Activated CD8-positive, alpha-beta memory T cell treated with anti-CD3 and anti-CD28 coated beads, Interleukin-2, amount 10 ng/mL, durations not matched to agents 7 days and 5 days (primary cell): Measurements from ENCODE around the gene SFR1. TPM values are rescaled to one million over a fixed set of nuclear protein-coding genes. Genes with fewer than 3 reads are reported as not detected.

Experiments used
- ATAC-seq: fragments of 150-1000 bp; cut with Tn5 transposase; one replicate; pipeline ENCODE4 v1.10.0; 2021; ENCODE audit warnings: moderate library complexity
- CTCF ChIA-PET: fragments of 350-600 bp; sonication (Branson Sonifier 250); formaldehyde crosslinking; loops from one replicate; lab custom pipeline; 2021; ENCODE audit warnings: antibody characterized with exemption; lab: Charles Lee
- DNase-seq: peaks from one replicate; pipeline ENCODE4 v3.0.0-alpha.2; 2020
- H3K27ac Mint-ChIP-seq: one replicate; pipeline ENCODE4 v1.8.0; 2021; ENCODE audit warnings: mild to moderate bottlenecking, mixed read lengths
- H3K27me3 Mint-ChIP-seq: one replicate; pipeline ENCODE4 v1.8.0; 2021; ENCODE audit warnings: mixed read lengths
- H3K36me3 Mint-ChIP-seq: one replicate; pipeline ENCODE4 v1.8.0; 2021; ENCODE audit warnings: mild to moderate bottlenecking, mixed read lengths
- H3K4me1 Mint-ChIP-seq: one replicate; pipeline ENCODE4 v1.8.0; 2021; ENCODE audit warnings: mixed read lengths
- H3K4me3 Mint-ChIP-seq: one replicate; pipeline ENCODE4 v1.8.0; 2021; ENCODE audit warnings: mild to moderate bottlenecking, moderate library complexity, mixed read lengths
- H3K9me3 Mint-ChIP-seq: one replicate; pipeline ENCODE4 v1.8.0; 2022; ENCODE audit warnings: low read depth, mixed read lengths
- total RNA-seq, 2 experiments: library from RNA; stranded (reverse); gene quantifications; one replicate each; pipeline ENCODE4 v1.2.3, GENCODE V29; 2021

SFR1 gene, protein sequence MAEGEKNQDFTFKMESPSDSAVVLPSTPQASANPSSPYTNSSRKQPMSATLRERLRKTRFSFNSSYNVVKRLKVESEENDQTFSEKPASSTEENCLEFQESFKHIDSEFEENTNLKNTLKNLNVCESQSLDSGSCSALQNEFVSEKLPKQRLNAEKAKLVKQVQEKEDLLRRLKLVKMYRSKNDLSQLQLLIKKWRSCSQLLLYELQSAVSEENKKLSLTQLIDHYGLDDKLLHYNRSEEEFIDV
- 10 to 100 TPM; 14.9 to 17.4 TPM for total RNA-seq

DNA sequence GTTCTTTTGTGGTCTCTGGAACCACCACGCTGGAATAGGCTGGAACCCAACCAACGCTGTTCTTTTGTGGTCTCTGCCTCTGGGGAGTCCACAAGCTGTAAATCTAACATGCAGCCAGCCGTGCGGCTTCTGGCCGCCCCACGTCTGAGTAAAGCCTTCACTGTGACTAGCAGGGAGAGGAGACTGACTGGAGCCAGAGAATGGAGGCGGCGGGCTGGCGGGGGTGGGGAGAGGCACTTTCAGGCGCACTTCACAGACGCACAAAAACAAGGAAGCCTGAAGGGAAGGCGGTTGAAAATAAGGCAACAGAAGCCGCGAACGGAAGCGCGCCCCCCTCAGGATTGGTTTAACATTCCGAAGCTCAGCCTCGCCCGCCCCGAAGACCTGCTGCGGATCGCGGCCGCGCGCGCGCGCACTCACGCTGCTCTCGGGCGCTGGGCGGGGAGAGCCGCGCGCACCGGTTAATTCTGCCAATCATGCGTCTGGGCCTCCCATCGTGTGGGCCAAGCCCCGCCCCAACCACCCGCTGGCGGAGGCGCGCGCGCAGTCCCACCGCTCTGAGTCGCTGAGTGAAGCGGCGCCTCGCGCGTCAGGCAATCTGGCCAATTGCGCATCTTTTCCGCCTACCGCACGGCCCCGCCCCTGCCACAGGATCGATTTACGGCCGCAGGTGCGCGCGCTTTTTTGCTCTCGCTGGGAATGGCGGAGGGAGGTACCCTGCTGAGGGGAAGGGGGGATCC, at the start of gene SFR1:
Gene SFR1 (plus strand): TSS at position 687 of the 740 bp plus-strand sequence. CDS start 13 bp downstream, at position 700.
- Mint-ChIP-seq H3K27ac (peak within 1 kb of the TSS; percentile 97), H3K4me3 (peak within 1 kb of the TSS; percentile 82), H3K27me3 (peaks cover 7% of the 10 kb centered on the region), H3K9me3 (no peaks in the 10 kb centered on the region), H3K4me1 (peaks cover 33% of the 10 kb centered on the region), H3K36me3 (peaks cover 16% of the 10 kb centered on the region)
- CTCF ChIA-PET, result interaction anchor here (0.7 to 5.1 kb wide), 35 partner anchors 8 to 463 kb away, joined by 3 to 31 read pairs (median 4); partner anchors contain the start of gene SLK
- peak; percentile 96 for ATAC-seq
- DNase-seq, result peak; percentile 99

DNA sequence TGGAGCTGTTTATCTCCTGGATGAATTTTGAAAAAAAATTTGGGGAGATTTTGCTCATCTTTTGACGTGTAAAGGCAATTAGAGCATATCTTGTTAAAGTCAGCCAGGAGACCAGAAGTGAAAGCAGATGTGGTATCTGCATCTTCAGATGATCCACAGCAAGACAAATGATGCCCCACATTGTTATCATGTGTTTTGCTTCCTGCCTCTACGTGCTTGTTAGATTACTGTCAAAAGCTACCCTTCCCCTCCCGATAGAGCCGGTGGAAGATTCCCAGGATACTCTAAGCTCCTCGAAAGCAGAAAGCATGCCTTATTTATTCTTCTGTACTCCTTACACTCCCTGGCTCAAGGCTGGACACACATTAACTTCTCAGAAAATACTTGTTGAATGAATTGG, 49.2 kb upstream of the SFR1 start:
- CTCF ChIA-PET, result interaction anchor here (0.6 to 1.5 kb wide), 4 partner anchors 11 to 199 kb away, joined by 3 read pairs; no protein-coding TSS in a partner anchor
- no peak for DNase-seq
- Mint-ChIP-seq H3K4me3 (no peak overlapping the region), H3K9me3 (no peaks in the 10 kb centered on the region), H3K27ac (no peak overlapping the region), H3K36me3 (no peaks in the 10 kb centered on the region), H3K4me1 (peaks cover 3% of the 10 kb centered on the region), H3K27me3 (no peaks in the 10 kb centered on the region)
- no peak for ATAC-seq

DNA sequence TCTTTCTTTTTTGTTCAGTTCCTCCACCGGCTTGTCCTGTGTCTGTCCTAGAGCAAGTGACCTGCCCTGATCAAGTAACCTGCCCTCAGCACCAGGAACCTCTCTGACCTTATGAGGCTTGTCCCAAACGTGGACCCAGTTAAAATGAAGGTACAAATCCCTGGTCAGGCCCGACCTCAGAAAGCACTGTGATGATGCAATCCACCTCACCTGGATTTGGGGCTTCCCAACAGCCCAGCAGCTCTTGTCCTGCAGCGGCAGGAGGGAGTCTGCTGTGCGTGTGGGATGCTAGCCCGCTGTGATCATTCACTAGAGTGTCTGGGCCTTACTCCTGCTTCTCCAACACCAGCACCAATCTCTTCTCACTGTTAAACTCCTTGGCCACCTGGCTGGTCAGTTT, 47.5 kb upstream of the SFR1 start:
- DNase-seq (no peak), ATAC-seq (no peak)
- H3K27ac Mint-ChIP-seq, result no peak overlapping the region
- peaks cover 3% of the 10 kb centered on the region for H3K4me1 Mint-ChIP-seq
- no peak overlapping the region for H3K4me3 Mint-ChIP-seq
- H3K36me3 Mint-ChIP-seq, result no peaks in the 10 kb centered on the region
- CTCF ChIA-PET, result no interaction called here
- H3K9me3 Mint-ChIP-seq, result no peaks in the 10 kb centered on the region
- H3K27me3 Mint-ChIP-seq, result no peaks in the 10 kb centered on the region

DNA sequence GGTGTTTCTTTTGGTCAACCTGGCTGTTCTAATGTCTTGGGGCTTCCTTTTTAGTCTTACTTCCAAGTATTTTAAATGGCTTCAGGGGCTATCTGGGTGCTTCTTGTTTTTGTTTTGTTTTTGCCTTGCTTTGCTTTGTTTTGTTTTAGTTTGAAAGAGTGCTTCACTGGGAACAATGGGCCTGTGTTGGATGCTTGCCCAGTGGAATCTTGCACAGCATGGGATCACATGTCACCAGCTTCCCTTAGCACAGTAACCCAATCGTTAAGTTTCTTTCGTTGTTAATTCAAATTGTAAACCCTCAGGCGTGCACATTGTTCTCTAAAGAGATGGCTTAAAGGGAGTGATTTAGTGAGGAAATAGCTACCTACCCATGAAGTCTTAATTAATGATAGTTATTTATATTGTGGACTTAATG, 45.2 kb upstream of the SFR1 start:
- Mint-ChIP-seq H3K27ac (no peak overlapping the region), H3K27me3 (no peaks in the 10 kb centered on the region), H3K4me1 (peaks cover 3% of the 10 kb centered on the region), H3K36me3 (no peaks in the 10 kb centered on the region), H3K9me3 (no peaks in the 10 kb centered on the region), H3K4me3 (no peak overlapping the region)
- CTCF ChIA-PET, result interaction anchor here (1.5 kb wide), 1 partner anchor 44 kb away, joined by 4 read pairs; no protein-coding TSS in a partner anchor
- DNase-seq, result no peak
- no peak for ATAC-seq

DNA sequence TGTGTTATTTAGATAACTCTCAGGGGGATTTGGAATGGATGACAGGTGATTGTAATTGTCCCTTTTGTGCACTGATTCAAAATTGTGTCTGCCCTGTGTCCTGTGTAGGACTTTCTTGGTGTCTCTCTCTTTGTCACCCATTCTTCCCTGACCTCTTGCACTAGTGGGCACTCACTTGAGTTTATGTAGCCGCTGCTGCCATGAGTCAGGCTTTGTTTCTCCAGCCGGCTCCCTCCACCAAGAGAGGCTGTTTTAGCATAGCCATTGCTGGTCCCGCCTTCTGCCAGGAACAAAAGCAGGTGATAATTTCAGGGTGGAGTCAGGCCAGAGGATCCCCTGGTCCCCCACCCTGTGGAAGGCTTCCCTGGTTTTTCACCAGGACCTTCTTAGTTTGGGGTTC, 44.7 kb upstream of the SFR1 start:
- no peak for DNase-seq
- Mint-ChIP-seq H3K27me3 (no peaks in the 10 kb centered on the region), H3K36me3 (no peaks in the 10 kb centered on the region), H3K4me3 (no peak overlapping the region), H3K4me1 (peaks cover 3% of the 10 kb centered on the region), H3K9me3 (no peaks in the 10 kb centered on the region), H3K27ac (no peak overlapping the region)
- no peak for ATAC-seq
- CTCF ChIA-PET, result interaction anchor here (1.4 to 5.2 kb wide), 4 partner anchors 12 to 192 kb away, joined by 3 to 28 read pairs (median 6); no protein-coding TSS in a partner anchor

DNA sequence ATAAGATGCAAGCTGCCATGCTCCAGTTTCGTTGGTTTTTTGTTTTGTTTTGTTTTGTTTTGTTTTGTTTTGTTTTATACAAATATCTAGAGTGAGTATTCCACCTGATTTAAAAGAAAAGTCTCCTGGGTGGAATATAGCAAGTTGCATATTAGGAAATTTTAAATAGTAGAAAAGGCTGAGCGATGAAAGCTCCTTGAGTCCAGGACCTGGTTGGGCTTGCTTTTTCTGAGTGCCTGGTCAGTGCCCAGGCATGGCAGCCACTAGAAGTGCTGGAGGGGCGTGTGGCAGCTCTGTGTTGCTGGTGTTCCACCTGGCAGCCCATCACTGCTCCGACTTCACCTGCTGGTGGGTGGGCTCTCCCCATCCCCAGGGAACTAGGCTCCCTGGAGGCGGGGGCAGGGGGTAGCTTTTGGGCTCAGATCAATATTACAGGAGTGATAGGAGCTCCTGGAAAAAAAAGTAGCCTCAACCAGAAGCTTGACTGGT, 44.3 kb upstream of the SFR1 start:
- H3K4me1 Mint-ChIP-seq, result peaks cover 3% of the 10 kb centered on the region
- ATAC-seq, result no peak
- no peaks in the 10 kb centered on the region for H3K9me3 Mint-ChIP-seq
- no peak for DNase-seq
- no peaks in the 10 kb centered on the region for H3K36me3 Mint-ChIP-seq
- no peak overlapping the region for H3K4me3 Mint-ChIP-seq
- CTCF ChIA-PET, result interaction anchor here (1.4 to 5.2 kb wide), 4 partner anchors 12 to 192 kb away, joined by 3 to 28 read pairs (median 6); no protein-coding TSS in a partner anchor
- H3K27me3 Mint-ChIP-seq, result no peaks in the 10 kb centered on the region
- no peak overlapping the region for H3K27ac Mint-ChIP-seq

DNA sequence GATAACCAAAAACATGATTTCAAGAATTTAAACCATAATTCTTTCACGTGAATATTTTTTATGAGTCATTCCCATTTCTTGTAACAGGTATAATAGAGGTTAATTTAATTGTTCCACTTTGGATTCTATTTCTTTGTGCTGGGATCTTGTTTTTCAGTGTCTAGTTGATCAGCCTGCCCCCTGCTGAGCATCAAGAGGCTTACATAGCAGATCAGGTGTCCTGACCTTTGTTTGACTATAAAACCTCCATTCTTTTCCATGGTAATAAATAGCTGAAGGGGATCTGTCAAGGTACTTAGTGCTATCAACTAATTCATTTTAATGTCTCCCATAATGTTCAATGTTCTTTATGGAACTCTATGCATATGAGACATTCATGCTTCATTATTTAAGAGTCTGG, 41.2 kb upstream of the SFR1 start:
- DNase-seq, result no peak
- CTCF ChIA-PET, result interaction anchor here (0.6 to 5.2 kb wide), 9 partner anchors 9 to 368 kb away, joined by 3 to 28 read pairs (median 3); no protein-coding TSS in a partner anchor
- Mint-ChIP-seq H3K36me3 (no peaks in the 10 kb centered on the region), H3K9me3 (no peaks in the 10 kb centered on the region), H3K27me3 (no peaks in the 10 kb centered on the region), H3K4me3 (no peak overlapping the region), H3K4me1 (no peaks in the 10 kb centered on the region), H3K27ac (no peak overlapping the region)
- peak; percentile 49 for ATAC-seq

DNA sequence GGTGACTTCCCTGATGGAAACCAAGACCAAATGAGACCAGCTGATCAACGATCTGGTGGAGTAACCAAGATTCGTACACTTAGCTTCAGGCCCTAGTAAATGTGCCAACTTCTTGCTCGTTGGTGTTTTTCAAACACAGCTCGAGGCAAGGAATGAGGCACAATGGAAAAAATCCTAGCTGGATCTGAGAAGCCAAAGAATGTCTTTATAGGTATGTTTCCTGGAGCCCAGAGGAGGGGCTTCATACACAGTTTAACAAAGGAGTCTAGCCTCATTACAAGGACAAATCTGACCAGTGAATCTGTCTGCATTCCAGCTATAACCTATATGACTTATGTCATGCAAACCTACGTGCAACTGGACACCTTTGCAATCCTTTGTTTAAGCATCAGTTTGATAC, 40.0 kb upstream of the SFR1 start:
- no peaks in the 10 kb centered on the region for H3K36me3 Mint-ChIP-seq
- H3K4me1 Mint-ChIP-seq, result no peaks in the 10 kb centered on the region
- DNase-seq (no peak), ATAC-seq (no peak)
- no peaks in the 10 kb centered on the region for H3K27me3 Mint-ChIP-seq
- no peak overlapping the region for H3K4me3 Mint-ChIP-seq
- H3K9me3 Mint-ChIP-seq, result no peaks in the 10 kb centered on the region
- CTCF ChIA-PET, result interaction anchor here (1.1 to 5.2 kb wide), 4 partner anchors 19 to 197 kb away, joined by 3 to 28 read pairs (median 10); no protein-coding TSS in a partner anchor
- H3K27ac Mint-ChIP-seq, result no peak overlapping the region

DNA sequence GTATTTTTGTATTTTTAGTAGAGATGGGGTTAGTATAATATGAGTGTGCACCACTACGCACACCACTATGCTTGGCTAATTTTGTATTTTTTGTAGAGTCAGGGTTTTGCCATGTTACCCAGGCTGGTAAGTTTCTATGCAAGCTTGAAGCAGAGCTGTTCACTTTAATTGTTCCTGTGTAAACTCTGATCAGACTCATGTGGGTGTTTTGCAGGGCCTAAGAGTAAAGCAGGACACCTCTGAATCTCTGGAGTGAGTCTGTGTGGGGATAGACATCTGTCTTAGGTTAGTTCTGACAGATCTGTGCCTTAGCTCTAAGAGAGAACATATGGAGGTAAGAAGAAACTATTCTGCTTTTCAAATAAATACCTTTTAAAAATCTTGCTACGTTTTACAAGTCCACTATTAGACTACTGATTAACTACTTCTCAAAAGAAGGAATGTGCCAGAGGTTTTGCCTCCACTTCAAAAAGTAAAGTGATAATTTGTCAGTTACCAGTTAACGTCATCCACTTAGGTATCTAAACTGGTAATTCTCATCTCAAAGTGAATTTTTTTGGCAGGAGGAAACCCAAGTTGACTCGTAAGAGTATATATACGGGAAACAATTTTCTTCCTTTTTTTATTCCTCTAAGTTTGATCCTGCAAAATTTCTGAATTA, 37.4 kb upstream of the SFR1 start:
- Mint-ChIP-seq H3K9me3 (no peaks in the 10 kb centered on the region), H3K36me3 (no peaks in the 10 kb centered on the region), H3K27me3 (no peaks in the 10 kb centered on the region), H3K4me1 (no peaks in the 10 kb centered on the region), H3K27ac (no peak overlapping the region), H3K4me3 (no peak overlapping the region)
- ATAC-seq (no peak), DNase-seq (no peak)
- CTCF ChIA-PET, result interaction anchor here (1.1 to 2.9 kb wide), 3 partner anchors 12 to 199 kb away, joined by 3 to 15 read pairs (median 3); no protein-coding TSS in a partner anchor

DNA sequence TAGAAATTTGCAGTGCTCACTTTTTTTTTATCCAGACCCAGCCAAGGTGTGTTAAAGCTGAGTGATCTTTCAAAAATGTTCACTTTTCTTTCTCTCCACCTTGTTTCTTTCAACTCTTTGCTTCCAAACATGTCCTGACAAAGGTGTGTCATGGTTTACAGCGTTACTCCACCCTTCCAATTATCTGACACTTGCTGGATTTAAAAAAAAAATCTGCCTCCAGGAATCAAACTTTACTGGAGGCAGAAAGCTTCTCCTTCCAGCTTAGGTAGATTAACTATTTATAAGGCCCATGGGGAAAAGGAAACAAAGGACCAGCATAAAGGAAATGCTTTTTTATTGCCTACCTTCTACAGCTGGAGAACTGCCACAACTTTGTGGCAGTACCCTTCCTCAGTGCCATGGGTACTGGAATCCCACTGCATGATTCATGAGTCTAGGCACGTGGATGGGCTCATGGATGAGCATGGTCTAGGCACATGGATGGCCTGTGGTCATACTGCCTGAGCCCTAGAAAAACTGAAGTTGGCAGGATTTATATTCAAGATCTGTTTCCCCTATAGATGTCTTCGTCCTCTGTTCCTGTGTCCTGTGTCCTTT, 36.1 kb upstream of the SFR1 start, which contains the start of gene COL17A1:
Gene COL17A1 (minus strand): TSS at position 80 of the 600 bp plus-strand sequence. CDS start 5,207 bp downstream, outside the sequence.
- ATAC-seq, result no peak
- Mint-ChIP-seq H3K27ac (no peak within 1 kb of the TSS), H3K9me3 (no peaks in the 10 kb centered on the region), H3K36me3 (no peaks in the 10 kb centered on the region), H3K4me3 (no peak within 1 kb of the TSS), H3K27me3 (no peaks in the 10 kb centered on the region), H3K4me1 (no peaks in the 10 kb centered on the region)
- CTCF ChIA-PET, result no interaction called here
- no peak for DNase-seq

DNA sequence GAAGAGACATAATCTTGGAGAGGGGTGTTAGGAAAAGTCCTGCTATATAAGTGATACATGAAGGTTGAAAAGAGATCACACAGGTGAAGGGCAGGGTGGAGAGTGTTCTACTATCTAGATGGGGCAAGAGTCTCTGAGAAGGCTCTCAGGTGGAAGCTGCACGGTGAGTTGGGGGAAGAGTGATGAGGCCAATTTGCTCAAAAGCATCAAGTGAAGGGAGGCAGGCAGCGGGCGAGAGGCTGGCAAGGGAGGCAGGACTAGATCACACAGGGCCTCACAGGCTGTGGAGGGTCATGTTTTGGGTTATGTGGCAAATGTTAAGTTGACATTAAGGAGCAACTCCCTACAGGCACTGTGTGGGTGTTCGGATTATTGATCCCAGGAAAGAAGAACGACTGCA, 33.7 kb upstream of the SFR1 start:
- no peak for ATAC-seq
- Mint-ChIP-seq H3K4me3 (no peak overlapping the region), H3K9me3 (no peaks in the 10 kb centered on the region), H3K27ac (no peak overlapping the region), H3K27me3 (no peaks in the 10 kb centered on the region), H3K4me1 (no peaks in the 10 kb centered on the region), H3K36me3 (no peaks in the 10 kb centered on the region)
- CTCF ChIA-PET, result no interaction called here
- no peak for DNase-seq

DNA sequence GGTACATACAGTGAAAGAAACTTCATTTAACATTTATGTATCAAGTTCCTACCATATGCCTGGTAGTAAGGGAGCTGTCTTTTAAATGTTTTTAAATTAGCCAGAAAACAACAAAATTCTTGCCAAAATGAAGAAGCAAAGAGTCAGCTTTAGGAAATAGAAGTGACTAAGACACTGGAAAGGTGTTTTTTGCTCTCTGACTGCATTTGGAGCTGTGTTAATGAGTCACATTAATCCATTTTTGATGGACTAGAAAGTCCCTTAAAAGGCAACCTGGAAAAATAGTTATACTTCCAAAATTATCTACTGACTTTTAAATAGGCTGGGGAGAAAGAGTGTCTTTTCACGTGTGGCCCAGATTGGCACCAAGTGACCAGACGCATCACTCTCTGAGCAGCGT, 32.4 kb upstream of the SFR1 start:
- no peak overlapping the region for H3K27ac Mint-ChIP-seq
- no peaks in the 10 kb centered on the region for H3K27me3 Mint-ChIP-seq
- DNase-seq (no peak), ATAC-seq (no peak)
- H3K4me3 Mint-ChIP-seq, result no peak overlapping the region
- no peaks in the 10 kb centered on the region for H3K36me3 Mint-ChIP-seq
- no peaks in the 10 kb centered on the region for H3K9me3 Mint-ChIP-seq
- CTCF ChIA-PET, result interaction anchor here (0.8 to 1.2 kb wide), 2 partner anchors 12 to 15 kb away, joined by 3 read pairs; no protein-coding TSS in a partner anchor
- H3K4me1 Mint-ChIP-seq, result no peaks in the 10 kb centered on the region
